IMR-90 (cell line): ENCODE results near the gene DENND1A. TPM values are rescaled to one million over a fixed set of nuclear protein-coding genes. Genes with fewer than 3 reads are reported as not detected.

ENCODE experiments used
- ATAC-seq: fragments of 200-7000 bp; cut with Tn5 transposase; 2 replicates; pipeline ENCODE4 v1.9.1; 2020; ENCODE audit warnings: low read depth, mild to moderate bottlenecking, moderate library complexity
- BruUV-seq: library from RNA; stranded (reverse); fragments of 400-500 nt; replicated peaks from 2 replicates; lab custom pipeline; 2021; lab: Mats Ljungman, UMichigan
- CTCF ChIA-PET: fragments of 300-600 bp; formaldehyde crosslinking; extraction: SDS; loops from one replicate; lab custom pipeline; 2021; ENCODE audit warnings: antibody characterized with exemption; lab: Yijun Ruan, JAX
- POLR2A ChIA-PET: fragments of 300-600 bp; sonication (Branson Sonifier 250); formaldehyde crosslinking; loops from one replicate; lab custom pipeline; 2022; ENCODE audit warnings: antibody characterized with exemption; ENCODE audit not compliant: unreplicated experiment; lab: Charles Lee
- DNase-seq: peaks from one replicate; pipeline ENCODE4 v3.0.0; 2013
- H2AFZ ChIP-seq: replicated peaks from 2 replicates; pipeline ENCODE3; 2013; ENCODE audit warnings: low read length, mild to moderate bottlenecking; ENCODE audit not compliant: poor library complexity
- H2AK5ac ChIP-seq: 2 replicates; pipeline ENCODE4 v1.6.1; 2013; ENCODE audit warnings: low read depth, low read length, inconsistent platforms
- H2AK9ac ChIP-seq: replicated peaks from 2 replicates; pipeline ENCODE3; 2013; ENCODE audit warnings: mild to moderate bottlenecking, low read depth, low read length, moderate library complexity; ENCODE audit not compliant: poor library complexity
- H2BK120ac ChIP-seq: 2 replicates; pipeline ENCODE4 v1.6.1; 2013; ENCODE audit warnings: low read depth, low read length, inconsistent platforms
- H2BK15ac ChIP-seq: 3 replicates; pipeline ENCODE4 v1.6.1; 2013; ENCODE audit warnings: low read depth, low read length, inconsistent platforms
- H2BK20ac ChIP-seq: 2 replicates; pipeline ENCODE4 v1.6.1; 2013; ENCODE audit warnings: low read depth, mild to moderate bottlenecking, inconsistent platforms, low read length, moderate library complexity
- H2BK5ac ChIP-seq: 2 replicates; pipeline ENCODE4 v1.6.1; 2013; ENCODE audit warnings: mild to moderate bottlenecking, low read depth, low read length, inconsistent platforms; ENCODE audit not compliant: poor library complexity, severe bottlenecking
- H3K14ac ChIP-seq: replicated peaks from 2 replicates; pipeline ENCODE4 v1.6.1; 2013; ENCODE audit warnings: low read depth, low read length, inconsistent platforms
- H3K18ac ChIP-seq: 2 replicates; pipeline ENCODE4 v1.6.1; 2013; ENCODE audit warnings: low read depth, low read length, control low read depth
- H3K23ac ChIP-seq: 2 replicates; pipeline ENCODE4 v1.6.1; 2013; ENCODE audit warnings: low read depth, low read length, inconsistent platforms
- H3K27ac ChIP-seq: 2 replicates; pipeline ENCODE4 v1.5.1; 2013; ENCODE audit warnings: mild to moderate bottlenecking, control low read depth, low read length; ENCODE audit not compliant: insufficient read depth
- H3K27me3 ChIP-seq: 2 replicates; pipeline ENCODE4 v1.6.1; 2013; ENCODE audit warnings: low read length; ENCODE audit not compliant: control insufficient read depth, insufficient read depth
- H3K36me3 ChIP-seq: 2 replicates; pipeline ENCODE4 v1.6.1; 2013; ENCODE audit warnings: low read length, mixed read lengths; ENCODE audit not compliant: control insufficient read depth, insufficient read depth
- H3K4ac ChIP-seq: 2 replicates; pipeline ENCODE4 v1.6.1; 2013; ENCODE audit warnings: low read depth, low read length, inconsistent platforms
- H3K4me1 ChIP-seq: 2 replicates; pipeline ENCODE4 v1.6.1; 2013; ENCODE audit warnings: low read length, mixed read lengths; ENCODE audit not compliant: control insufficient read depth, insufficient read depth
- H3K4me2 ChIP-seq: 2 replicates; pipeline ENCODE4 v1.6.1; 2013; ENCODE audit warnings: low read depth, mild to moderate bottlenecking, control low read depth, low read length, moderate library complexity
- H3K4me3 ChIP-seq: 2 replicates; pipeline ENCODE4 v1.5.1; 2013; ENCODE audit warnings: low read depth, mild to moderate bottlenecking, control low read depth, low read length, moderate library complexity; ENCODE audit not compliant: insufficient read depth
- H3K56ac ChIP-seq: 2 replicates; pipeline ENCODE4 v1.6.1; 2013; ENCODE audit warnings: low read length, inconsistent platforms; ENCODE audit not compliant: insufficient read depth; ENCODE audit errors: extremely low read depth
- H3K79me1 ChIP-seq, 2 experiments: 2 replicates each; pipeline ENCODE4 v1.6.1; 2013; ENCODE audit warnings: low read length in 2 of 2, inconsistent platforms in 1 of 2, low read depth in 1 of 2
- H3K9ac ChIP-seq: 2 replicates; pipeline ENCODE4 v1.6.1; 2013; ENCODE audit warnings: low read depth, low read length, control low read depth
- H3K9me1 ChIP-seq: 2 replicates; pipeline ENCODE4 v1.6.1; 2013; ENCODE audit warnings: low read length, inconsistent platforms; ENCODE audit not compliant: insufficient read depth
- H3K9me3 ChIP-seq: 2 replicates; pipeline ENCODE4 v1.6.1; 2013; ENCODE audit warnings: low read length; ENCODE audit not compliant: control insufficient read depth, insufficient read depth
- H4K20me1 ChIP-seq: 2 replicates; pipeline ENCODE4 v1.6.1; 2013; ENCODE audit warnings: low read length, inconsistent platforms; ENCODE audit not compliant: insufficient read depth
- H4K5ac ChIP-seq: 2 replicates; pipeline ENCODE4 v1.6.1; 2013; ENCODE audit warnings: mild to moderate bottlenecking, low read depth, low read length, control low read depth
- H4K8ac ChIP-seq, 2 experiments: 2 replicates each; pipeline ENCODE4 v1.6.1; 2013; ENCODE audit warnings: low read depth in 2 of 2, low read length in 2 of 2, control low read depth in 1 of 2, inconsistent platforms in 1 of 2
- H4K91ac ChIP-seq: 2 replicates; pipeline ENCODE4 v1.6.1; 2013; ENCODE audit warnings: low read depth, low read length, inconsistent platforms; ENCODE audit not compliant: insufficient read depth
- BHLHE40 ChIP-seq: fragments of 150-350 bp; IDR thresholded peaks from 2 replicates; pipeline ENCODE4 v1.6.1; 2016; ENCODE audit warnings: mild to moderate bottlenecking, low read depth, low read length
- CHD1 ChIP-seq: IDR thresholded peaks from 2 replicates; pipeline ENCODE4 v1.6.1; 2012; ENCODE audit warnings: low read depth, low read length, improper control_type of control experiment
- CTCF ChIP-seq: conservative IDR thresholded peaks from 2 replicates; pipeline ENCODE4 v1.5.1; 2012; ENCODE audit warnings: mild to moderate bottlenecking, low read depth, low read length, improper control_type of control experiment
- FOS ChIP-seq: fragments of 150-350 bp; IDR thresholded peaks from 2 replicates; pipeline ENCODE4 v1.6.1; 2016; ENCODE audit warnings: low read depth, low read length
- MAFK ChIP-seq: IDR thresholded peaks from 2 replicates; pipeline ENCODE4 v1.6.1; 2012; ENCODE audit warnings: low read depth, low read length, improper control_type of control experiment
- MAZ ChIP-seq: IDR thresholded peaks from 2 replicates; pipeline ENCODE4 v1.6.1; 2012; ENCODE audit warnings: low read depth, mild to moderate bottlenecking, low read length, improper control_type of control experiment, moderate library complexity, borderline replicate concordance
- MXI1 ChIP-seq: IDR thresholded peaks from 2 replicates; pipeline ENCODE4 v1.6.1; 2012; ENCODE audit warnings: low read depth, mild to moderate bottlenecking, low read length, moderate library complexity, borderline replicate concordance
- NFE2L2 ChIP-seq: fragments of 150-350 bp; IDR thresholded peaks from 2 replicates; pipeline ENCODE4 v1.6.1; 2016; ENCODE audit warnings: low read depth, mild to moderate bottlenecking, low read length
- POLR2A ChIP-seq: IDR thresholded peaks from 2 replicates; pipeline ENCODE4 v1.6.1; 2012; ENCODE audit warnings: mild to moderate bottlenecking, low read depth, low read length
- RAD21 ChIP-seq: IDR thresholded peaks from 2 replicates; pipeline ENCODE4 v1.6.1; 2012; ENCODE audit warnings: low read length, improper control_type of control experiment
- RCOR1 ChIP-seq: IDR thresholded peaks from 2 replicates; pipeline ENCODE4 v1.6.1; 2012; ENCODE audit warnings: mild to moderate bottlenecking, low read length, improper control_type of control experiment; ENCODE audit not compliant: insufficient replicate concordance
- RFX5 ChIP-seq: IDR thresholded peaks from 2 replicates; pipeline ENCODE4 v1.8.0; 2012; ENCODE audit warnings: low read depth, mild to moderate bottlenecking, low read length, moderate library complexity
- SMC3 ChIP-seq: fragments of 150-350 bp; IDR thresholded peaks from 2 replicates; pipeline ENCODE4 v1.6.1; 2016; ENCODE audit warnings: low read depth, mild to moderate bottlenecking, antibody characterized with exemption, low read length, moderate library complexity
- USF2 ChIP-seq: fragments of 150-350 bp; IDR thresholded peaks from 2 replicates; pipeline ENCODE4 v1.6.1; 2017; ENCODE audit warnings: mild to moderate bottlenecking, antibody characterized with exemption, low read length, low read depth
- WGBS, 2 experiments: methylation state at CpG; one replicate each; pipeline versions ENCODE4 v1.1.5 to v1.1.7; 2013; ENCODE audit warnings: missing lambda C conversion rate in 2 of 2; ENCODE audit not compliant: insufficient read length in 1 of 2; ENCODE audit errors: extremely low coverage in 2 of 2; 5-methylcytosine and 5-hydroxymethylcytosine counted together
- dilution Hi-C: fragments of 300-500 bp; cut with HindIII; formaldehyde crosslinking; loops from one replicate; pipeline ENCODE4 v1.14.3; 2018; ENCODE audit warnings: low sequenced_read_pairs; ENCODE audit not compliant: unreplicated experiment
- in situ Hi-C: fragments of 300-500 bp; cut with MboI; formaldehyde crosslinking; loops from 3 replicates; pipeline ENCODE4 v1.14.3; 2019; ENCODE audit warnings: low sequenced_read_pairs, inconsistent platforms, mixed read lengths
- intact Hi-C: fragments of 100-400 bp; cut with micrococcal nuclease; formaldehyde crosslinking; loops from 2 replicates; pipeline ENCODE4 v1.10.0; 2022
- polyA plus RNA-seq, 3 experiments: library from polyadenylated mRNA; depleted of rRNA; stranded (reverse); fragments of >200 nt; gene quantifications; 2 replicates each; pipeline ENCODE4 v1.2.3, GENCODE V29; 2012; ENCODE audit warnings: low replicate concordance in 1 of 3
- total RNA-seq: library from RNA; depleted of rRNA; stranded (reverse); fragments of >200 nt; gene quantifications from 2 replicates; pipeline ENCODE4 v1.2.3, GENCODE V29; 2012

Gene DENND1A
- total and polyA plus RNA-seq, 2 of the 4 experiments (the other 2 are of a cell fraction), result 21.4 to 27.6 TPM

- Histone ChIP-seq H4K8ac (no peak overlapping the region), H4K5ac (no peak overlapping the region), H2BK20ac (no peak overlapping the region), H3K27me3 (no peaks in the 10 kb centered on the region), H3K4me2 (no peak overlapping the region), H4K91ac (no peak overlapping the region), H3K27ac (no peak overlapping the region), H2BK120ac (no peak overlapping the region), H3K9me3 (no peaks in the 10 kb centered on the region), H3K9me1 (peaks cover 6% of the 10 kb centered on the region; the same call in 1 of the 2 replicates), H3K79me1 (peaks cover 12 to 17% of the 10 kb centered on the region in 2 experiments; a peak in 3 of 4 replicates), H2BK5ac (no peak overlapping the region), H3K14ac (no peak overlapping the region), H3K4me1 (no peaks in the 10 kb centered on the region), H3K56ac (no peak overlapping the region), H2AK5ac (no peak overlapping the region), H3K4me3 (no peak overlapping the region), H3K36me3 (no peaks in the 10 kb centered on the region), H2BK15ac (no peak overlapping the region), H3K9ac (no peak overlapping the region), H3K4ac (no peak overlapping the region), H2AK9ac (no peak overlapping the region), H4K20me1 (peaks cover 9% of the 10 kb centered on the region; the same call in 1 of the 2 replicates), H3K18ac (no peak overlapping the region), H2AFZ (no peak overlapping the region), H3K23ac (no peak overlapping the region)
- ATAC-seq, result no peak
- DNase-seq, result no peak
- WGBS, 2 experiments, result no CpG with 5 or more reads among the region's 1 CpG
- ChIA-PET POLR2A (no interaction called here), CTCF (no interaction called here)
- dilution Hi-C loops, result no loop called here
- intact Hi-C loops, result no loop called here
- no TSS peak for BruUV-seq
- in situ Hi-C loops, result no loop called here
- TF ChIP-seq SMC3 (no peak), FOS (no peak), RFX5 (no peak), RCOR1 (no peak), RAD21 (no peak), NFE2L2 (no peak), CHD1 (no peak), MAFK (no peak), CTCF (no peak), MXI1 (no peak), POLR2A (no peak), USF2 (no peak), BHLHE40 (no peak), MAZ (no peak)
Observed at GRCh38 chr9:123887837-123888236, 42.1 kb downstream of the DENND1A start.
